RWPE1 (cell line): Measurements from ENCODE around the gene DYNLRB1.
A peak's percentile ranks its signal among the peaks of the same experiment; 100 is the strongest.
"Not testable (repeated sequence)": the region's sequence is repeated elsewhere in the genome, so short reads cannot be mapped to it uniquely, and the experiment has no call there.

ENCODE experiments used
- CTCF ChIA-PET: fragments of 350-600 bp; sonication (Branson Sonifier 250); formaldehyde crosslinking; extraction: SDS; loops from one replicate; lab custom pipeline; 2021; lab: Yijun Ruan, JAX
- POLR2A ChIA-PET: fragments of 400-600 bp; formaldehyde crosslinking; extraction: SDS; loops from one replicate; lab custom pipeline; 2020; ENCODE audit warnings: antibody characterized with exemption; ENCODE audit not compliant: low non-redundant PET; lab: Yijun Ruan, JAX
- DNase-seq: peaks from one replicate; pipeline ENCODE4 v3.0.0; 2012; ENCODE audit warnings: low spot score
- H3K27ac ChIP-seq: fragments of 450-650 bp; 2 replicates; pipeline ENCODE4 v1.5.1; 2017
- CTCF ChIP-seq: fragments of 450-650 bp; conservative IDR thresholded peaks from 2 replicates; pipeline ENCODE4 v1.5.1; 2017; ENCODE audit warnings: low read depth, mild to moderate bottlenecking

Gene DYNLRB1

GRCh38 chr20:34511891-34512265 is 4.3 kb upstream of the DYNLRB1 start:
- CTCF ChIA-PET, result interaction anchor here (0.6 to 1.8 kb wide), 2 partner anchors 199 to 232 kb away, joined by 3 to 9 read pairs; no protein-coding TSS in a partner anchor
- DNase-seq, result no peak
- no peak overlapping the region for H3K27ac ChIP-seq
- TF ChIP-seq CTCF, result no peak
- POLR2A ChIA-PET, result no interaction called here

GRCh38 chr20:34512266-34512954 is 3.8 kb upstream of the DYNLRB1 start:
- H3K27ac ChIP-seq, result no peak overlapping the region
- no peak for DNase-seq
- ChIA-PET POLR2A (no interaction called here), CTCF (interaction anchor here (1.8 kb wide), 1 partner anchor 200 kb away, joined by 9 read pairs; no protein-coding TSS in a partner anchor)
- no peak for TF ChIP-seq CTCF

GRCh38 chr20:34512955-34513419 is 3.2 kb upstream of the DYNLRB1 start:
- peak overlapping the region; percentile 51; the same call in 1 of the 2 replicates for H3K27ac ChIP-seq
- no peak for TF ChIP-seq CTCF
- DNase-seq, result peak; percentile 35
- ChIA-PET POLR2A (no interaction called here), CTCF (interaction anchor here (1.8 kb wide), 1 partner anchor 200 kb away, joined by 9 read pairs; no protein-coding TSS in a partner anchor)

GRCh38 chr20:34514034-34514433 is 2.2 kb upstream of the DYNLRB1 start:
- CTCF ChIA-PET, result interaction anchor here (0.7 to 1.7 kb wide), 3 partner anchors 8 to 202 kb away, joined by 4 to 7 read pairs (median 5); no protein-coding TSS in a partner anchor
- POLR2A ChIA-PET, result interaction anchor here (0.6 kb wide), 1 partner anchor 201 kb away, joined by 10 read pairs; no protein-coding TSS in a partner anchor
- not testable (repeated sequence) for DNase-seq
- peak overlapping the region; percentile 51 for H3K27ac ChIP-seq

- no peak for TF ChIP-seq CTCF
- ChIA-PET POLR2A (interaction anchor here (0.9 kb wide), 1 partner anchor 202 kb away, joined by 3 read pairs; no protein-coding TSS in a partner anchor), CTCF (interaction anchor here (0.5 to 2.3 kb wide), 5 partner anchors 29 to 202 kb away, joined by 3 to 28 read pairs (median 4); no protein-coding TSS in a partner anchor)
- peak overlapping the region; percentile 99 for H3K27ac ChIP-seq
- DNase-seq, result no peak
These were observed 1.2 kb upstream of the DYNLRB1 start for GRCh38 chr20:34514897-34515483.

GRCh38 chr20:34515484-34516246 is 557 bp upstream of the DYNLRB1 start:
- CTCF ChIA-PET, result interaction anchor here (0.6 to 2.3 kb wide), 4 partner anchors 47 to 325 kb away, joined by 3 to 28 read pairs (median 4); no protein-coding TSS in a partner anchor
- no peak for TF ChIP-seq CTCF
- DNase-seq, result peak; percentile 92
- POLR2A ChIA-PET, result interaction anchor here (0.8 to 1.3 kb wide), 3 partner anchors 10 to 202 kb away, joined by 3 to 6 read pairs (median 6); partner anchors contain the start of gene MAP1LC3A
- peak overlapping the region; percentile 99 for H3K27ac ChIP-seq
